GM12878 (cell line): Measurements from ENCODE around the gene LHX2. TPM values are rescaled to one million over a fixed set of nuclear protein-coding genes. Genes with fewer than 3 reads are reported as not detected.
A peak's percentile ranks its signal among the peaks of the same experiment; 100 is the strongest.

ENCODE experiments used
- BCL11A ChIP-seq: IDR thresholded peaks from 2 replicates; pipeline ENCODE4 v1.6.1; 2011; ENCODE audit warnings: low read depth, low read length
- BHLHE40 ChIP-seq, 2 experiments: fragments of 450-650 bp in 1 of 2; IDR thresholded peaks; 2 replicates each; pipeline ENCODE4 v1.6.1; 2011 to 2017; ENCODE audit warnings: low read depth in 2 of 2, borderline replicate concordance in 1 of 2, improper control_type of control experiment in 1 of 2, low read length in 1 of 2, mild to moderate bottlenecking in 1 of 2
- CREM ChIP-seq: IDR thresholded peaks from 2 replicates; pipeline ENCODE4 v1.6.1; 2014; ENCODE audit warnings: antibody characterized with exemption, low read depth
- MXI1 ChIP-seq: fragments of 150-350 bp; IDR thresholded peaks from 2 replicates; pipeline ENCODE4 v1.6.1; 2011; ENCODE audit warnings: low read depth, mild to moderate bottlenecking, inconsistent platforms, low read length, improper control_type of control experiment
- NFIC ChIP-seq: IDR thresholded peaks from 2 replicates; pipeline ENCODE4 v1.6.1; 2012; ENCODE audit warnings: low read depth, mild to moderate bottlenecking, inconsistent platforms, low read length, moderate library complexity
- SRF ChIP-seq, 2 experiments: IDR thresholded peaks; 2 replicates each; pipeline ENCODE4 v1.6.1; 2011; ENCODE audit warnings: low read depth in 2 of 2, low read length in 2 of 2, mild to moderate bottlenecking in 1 of 2, moderate library complexity in 1 of 2
- SUPT20H ChIP-seq: IDR thresholded peaks from 2 replicates; pipeline ENCODE4 v1.6.1; 2011; ENCODE audit warnings: low read depth, mild to moderate bottlenecking, low read length, moderate library complexity, borderline replicate concordance; ENCODE audit not compliant: control insufficient read depth
- SUZ12 ChIP-seq: fragments of 200-600 bp; sonication (generic); IDR thresholded peaks from one replicate; pipeline ENCODE4 v1.6.1; 2018; ENCODE audit warnings: antibody characterized with exemption, mild to moderate bottlenecking; ENCODE audit not compliant: unreplicated experiment
- polyA plus RNA-seq, 11 experiments: library from polyadenylated mRNA; depleted of rRNA in 4 of 11; unstranded in 6 of 11; stranded (reverse) in 5 of 11; fragments of >200 nt; fragmentation: Nextera tagmentation in 4 of 11; fragmentation: Illumina TruSeq in 1 of 11; extraction: Ambion mirVana in 4 of 11; extraction: Trizol in 1 of 11; gene quantifications; 1 replicate in 1 of 11; 2 replicates in 10 of 11; pipeline versions ENCODE4 v1.2.1 to v1.2.3, GENCODE V29; 2011 to 2016; ENCODE audit warnings: inconsistent platforms in 2 of 11, missing spikeins in 2 of 11, low read depth in 1 of 11
- total RNA-seq, 4 experiments: library from RNA; depleted of rRNA in 3 of 4; stranded (reverse); fragments of >200 nt in 3 of 4; fragmentation: Illumina TruSeq in 1 of 4; extraction: Trizol in 1 of 4; gene quantifications; 2 replicates each; pipeline versions ENCODE4 v1.2.1 to v1.2.3, GENCODE V29; 2013 to 2021
- TF ChIP-seq, protein P1 (sequence below): fragments of 450-650 bp; formaldehyde crosslinking; IDR thresholded peaks from 2 replicates; pipeline ENCODE4 v1.4.0; 2020; ENCODE audit warnings: mild to moderate bottlenecking, moderate library complexity
- TF ChIP-seq, protein P2 (sequence below): IDR thresholded peaks from 2 replicates; pipeline ENCODE4 v1.6.1; 2012; ENCODE audit warnings: low read length, inconsistent platforms
- TF ChIP-seq, protein P3 (sequence below): fragments of 450-650 bp; IDR thresholded peaks from 2 replicates; pipeline ENCODE4 v1.6.1; 2016; ENCODE audit warnings: mild to moderate bottlenecking
- TF ChIP-seq, protein P4 (sequence below): IDR thresholded peaks from 2 replicates; pipeline ENCODE4 v1.6.1; 2011; ENCODE audit warnings: borderline replicate concordance, low read depth, mild to moderate bottlenecking, moderate library complexity, mixed read lengths, low read length; ENCODE audit not compliant: insufficient read depth; ENCODE audit errors: extremely low read length

LHX2 gene
- total and polyA plus RNA-seq, 10 of the 15 experiments (the other 5 are each of a cell fraction or from before 2014, with no cell fraction given), result 0.82 to 69.8 (median 5.3) TPM

DNA sequence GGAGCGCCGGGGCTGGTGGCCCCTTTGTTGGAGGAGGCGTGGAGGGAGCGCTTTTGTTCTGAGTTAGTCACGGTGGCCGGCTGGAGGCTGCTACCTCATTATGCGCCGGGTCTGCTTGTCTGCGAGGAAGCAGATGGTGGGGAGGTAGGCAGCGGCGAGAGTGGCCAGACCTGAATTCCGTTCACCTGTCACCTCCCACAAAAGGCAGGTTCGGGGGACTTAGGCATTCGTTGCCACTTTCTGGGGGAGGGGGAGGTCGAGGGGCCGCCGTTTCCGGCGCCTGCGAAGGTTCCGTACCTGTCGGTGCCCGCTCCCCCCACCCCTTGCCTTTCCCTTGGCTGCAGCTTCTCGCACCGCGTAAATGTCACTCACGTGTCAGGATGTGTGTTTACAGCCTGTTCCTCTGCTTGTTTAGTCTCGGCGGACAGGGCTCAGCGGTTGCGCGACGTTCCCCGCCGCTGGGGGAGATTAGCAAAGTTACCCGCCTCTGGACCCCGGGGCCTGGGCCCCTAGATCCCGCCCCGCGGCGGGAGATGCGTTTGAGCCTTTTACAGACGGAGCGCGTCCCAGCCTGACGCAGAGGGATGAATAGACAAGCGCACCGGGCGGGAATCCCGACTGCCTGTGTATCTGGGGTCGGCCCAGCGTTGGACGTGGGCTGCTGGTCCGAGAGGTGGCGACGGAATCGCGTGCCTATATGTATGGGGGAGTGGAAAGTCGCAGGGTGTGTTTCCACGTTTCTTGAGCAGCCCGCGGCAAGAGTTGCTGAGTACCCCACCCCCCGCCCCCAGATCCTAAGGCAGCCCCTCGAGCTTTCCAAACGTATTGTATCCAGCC lies 2.7 kb upstream of the LHX2 start (continued):
- TF ChIP-seq MXI1 (0 out of 2 replicates have a peak, but pooled peaks have one; percentile 57), SRF (IDR thresholded peaks at IDR 0.05; ENCODE audit: low read depth in 2 of 2, low read length in 2 of 2) (no peak), SUPT20H (no peak), BCL11A (no peak), CREM (no peak), BHLHE40 (IDR thresholded peaks at IDR 0.05; ENCODE audit: borderline replicate concordance in 1 of 2, low read depth in 2 of 2, low read length in 1 of 2) (peak; percentile 78 to 86), NFIC (no peak), SUZ12 (peak; percentile 98)
- TF ChIP-seq, protein P1, sequence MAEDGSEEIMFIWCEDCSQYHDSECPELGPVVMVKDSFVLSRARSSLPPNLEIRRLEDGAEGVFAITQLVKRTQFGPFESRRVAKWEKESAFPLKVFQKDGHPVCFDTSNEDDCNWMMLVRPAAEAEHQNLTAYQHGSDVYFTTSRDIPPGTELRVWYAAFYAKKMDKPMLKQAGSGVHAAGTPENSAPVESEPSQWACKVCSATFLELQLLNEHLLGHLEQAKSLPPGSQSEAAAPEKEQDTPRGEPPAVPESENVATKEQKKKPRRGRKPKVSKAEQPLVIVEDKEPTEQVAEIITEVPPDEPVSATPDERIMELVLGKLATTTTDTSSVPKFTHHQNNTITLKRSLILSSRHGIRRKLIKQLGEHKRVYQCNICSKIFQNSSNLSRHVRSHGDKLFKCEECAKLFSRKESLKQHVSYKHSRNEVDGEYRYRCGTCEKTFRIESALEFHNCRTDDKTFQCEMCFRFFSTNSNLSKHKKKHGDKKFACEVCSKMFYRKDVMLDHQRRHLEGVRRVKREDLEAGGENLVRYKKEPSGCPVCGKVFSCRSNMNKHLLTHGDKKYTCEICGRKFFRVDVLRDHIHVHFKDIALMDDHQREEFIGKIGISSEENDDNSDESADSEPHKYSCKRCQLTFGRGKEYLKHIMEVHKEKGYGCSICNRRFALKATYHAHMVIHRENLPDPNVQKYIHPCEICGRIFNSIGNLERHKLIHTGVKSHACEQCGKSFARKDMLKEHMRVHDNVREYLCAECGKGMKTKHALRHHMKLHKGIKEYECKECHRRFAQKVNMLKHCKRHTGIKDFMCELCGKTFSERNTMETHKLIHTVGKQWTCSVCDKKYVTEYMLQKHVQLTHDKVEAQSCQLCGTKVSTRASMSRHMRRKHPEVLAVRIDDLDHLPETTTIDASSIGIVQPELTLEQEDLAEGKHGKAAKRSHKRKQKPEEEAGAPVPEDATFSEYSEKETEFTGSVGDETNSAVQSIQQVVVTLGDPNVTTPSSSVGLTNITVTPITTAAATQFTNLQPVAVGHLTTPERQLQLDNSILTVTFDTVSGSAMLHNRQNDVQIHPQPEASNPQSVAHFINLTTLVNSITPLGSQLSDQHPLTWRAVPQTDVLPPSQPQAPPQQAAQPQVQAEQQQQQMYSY (CRISPR knock-in tag), result no peak
- TF ChIP-seq, protein P2, sequence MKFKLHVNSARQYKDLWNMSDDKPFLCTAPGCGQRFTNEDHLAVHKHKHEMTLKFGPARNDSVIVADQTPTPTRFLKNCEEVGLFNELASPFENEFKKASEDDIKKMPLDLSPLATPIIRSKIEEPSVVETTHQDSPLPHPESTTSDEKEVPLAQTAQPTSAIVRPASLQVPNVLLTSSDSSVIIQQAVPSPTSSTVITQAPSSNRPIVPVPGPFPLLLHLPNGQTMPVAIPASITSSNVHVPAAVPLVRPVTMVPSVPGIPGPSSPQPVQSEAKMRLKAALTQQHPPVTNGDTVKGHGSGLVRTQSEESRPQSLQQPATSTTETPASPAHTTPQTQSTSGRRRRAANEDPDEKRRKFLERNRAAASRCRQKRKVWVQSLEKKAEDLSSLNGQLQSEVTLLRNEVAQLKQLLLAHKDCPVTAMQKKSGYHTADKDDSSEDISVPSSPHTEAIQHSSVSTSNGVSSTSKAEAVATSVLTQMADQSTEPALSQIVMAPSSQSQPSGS, result no peak
- TF ChIP-seq, protein P3, sequence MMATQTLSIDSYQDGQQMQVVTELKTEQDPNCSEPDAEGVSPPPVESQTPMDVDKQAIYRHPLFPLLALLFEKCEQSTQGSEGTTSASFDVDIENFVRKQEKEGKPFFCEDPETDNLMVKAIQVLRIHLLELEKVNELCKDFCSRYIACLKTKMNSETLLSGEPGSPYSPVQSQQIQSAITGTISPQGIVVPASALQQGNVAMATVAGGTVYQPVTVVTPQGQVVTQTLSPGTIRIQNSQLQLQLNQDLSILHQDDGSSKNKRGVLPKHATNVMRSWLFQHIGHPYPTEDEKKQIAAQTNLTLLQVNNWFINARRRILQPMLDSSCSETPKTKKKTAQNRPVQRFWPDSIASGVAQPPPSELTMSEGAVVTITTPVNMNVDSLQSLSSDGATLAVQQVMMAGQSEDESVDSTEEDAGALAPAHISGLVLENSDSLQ, result peak; percentile 66; the same call in 1 of the 2 replicates
- TF ChIP-seq, protein P4, sequence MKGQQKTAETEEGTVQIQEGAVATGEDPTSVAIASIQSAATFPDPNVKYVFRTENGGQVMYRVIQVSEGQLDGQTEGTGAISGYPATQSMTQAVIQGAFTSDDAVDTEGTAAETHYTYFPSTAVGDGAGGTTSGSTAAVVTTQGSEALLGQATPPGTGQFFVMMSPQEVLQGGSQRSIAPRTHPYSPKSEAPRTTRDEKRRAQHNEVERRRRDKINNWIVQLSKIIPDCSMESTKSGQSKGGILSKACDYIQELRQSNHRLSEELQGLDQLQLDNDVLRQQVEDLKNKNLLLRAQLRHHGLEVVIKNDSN, result no peak
